Esophagus squamous epithelium (tissue), 4 donors: ENCODE data around the gene MUCL3.

ENCODE experiments used
- POLR2A ChIP-seq, 4 donors: fragments of 450-650 bp; IDR thresholded peaks; one replicate each; pipeline ENCODE4 v1.6.1; 2017; ENCODE audit warnings: antibody characterized with exemption in 4 of 4, mild to moderate bottlenecking in 4 of 4, moderate library complexity in 3 of 4
- TF ChIP-seq, protein P1 (sequence below), 6 experiments: fragments of 450-650 bp in 4 of 6; fragments of 200-600 bp in 2 of 6; sonication (generic) in 2 of 6; IDR thresholded peaks; one replicate each; pipeline ENCODE4 v1.5.1; 2016 to 2019; ENCODE audit warnings: antibody characterized with exemption in 6 of 6, mild to moderate bottlenecking in 4 of 6, moderate library complexity in 4 of 6

DNA sequence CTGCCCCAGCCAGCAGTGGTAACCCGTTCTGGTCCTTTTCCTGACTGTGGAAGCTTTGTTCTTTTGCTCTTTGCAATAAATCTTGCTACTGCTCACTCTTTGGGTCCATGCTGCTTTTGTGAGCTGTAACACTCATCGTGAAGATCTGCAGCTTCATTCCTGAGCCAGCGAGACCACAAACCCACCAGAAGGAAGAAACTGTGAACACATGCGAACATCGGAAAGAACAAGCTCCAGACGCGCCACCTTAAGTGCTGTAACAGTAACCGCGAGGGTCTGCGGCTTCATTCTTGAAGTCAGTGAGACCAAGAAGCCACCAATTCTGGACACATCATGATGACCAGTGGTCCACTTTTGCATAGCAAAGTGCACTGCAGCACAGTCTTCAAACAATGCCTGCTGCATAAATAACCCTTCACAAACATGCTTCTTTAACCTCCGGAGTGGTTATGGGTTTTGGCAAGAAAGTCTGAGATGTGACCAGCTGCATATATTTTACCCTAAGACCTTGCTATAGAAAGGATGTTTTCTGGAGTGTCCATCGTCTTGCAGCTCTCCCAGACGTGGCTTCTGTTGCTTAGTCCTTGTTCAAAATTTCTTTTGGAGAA, 60.6 kb downstream of the MUCL3 start:
- TF ChIP-seq, protein P1, sequence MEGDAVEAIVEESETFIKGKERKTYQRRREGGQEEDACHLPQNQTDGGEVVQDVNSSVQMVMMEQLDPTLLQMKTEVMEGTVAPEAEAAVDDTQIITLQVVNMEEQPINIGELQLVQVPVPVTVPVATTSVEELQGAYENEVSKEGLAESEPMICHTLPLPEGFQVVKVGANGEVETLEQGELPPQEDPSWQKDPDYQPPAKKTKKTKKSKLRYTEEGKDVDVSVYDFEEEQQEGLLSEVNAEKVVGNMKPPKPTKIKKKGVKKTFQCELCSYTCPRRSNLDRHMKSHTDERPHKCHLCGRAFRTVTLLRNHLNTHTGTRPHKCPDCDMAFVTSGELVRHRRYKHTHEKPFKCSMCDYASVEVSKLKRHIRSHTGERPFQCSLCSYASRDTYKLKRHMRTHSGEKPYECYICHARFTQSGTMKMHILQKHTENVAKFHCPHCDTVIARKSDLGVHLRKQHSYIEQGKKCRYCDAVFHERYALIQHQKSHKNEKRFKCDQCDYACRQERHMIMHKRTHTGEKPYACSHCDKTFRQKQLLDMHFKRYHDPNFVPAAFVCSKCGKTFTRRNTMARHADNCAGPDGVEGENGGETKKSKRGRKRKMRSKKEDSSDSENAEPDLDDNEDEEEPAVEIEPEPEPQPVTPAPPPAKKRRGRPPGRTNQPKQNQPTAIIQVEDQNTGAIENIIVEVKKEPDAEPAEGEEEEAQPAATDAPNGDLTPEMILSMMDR (IDR thresholded peaks at IDR 0.05), result no peak
- no peak for TF ChIP-seq POLR2A (IDR thresholded peaks at IDR 0.05)
